Activated CD4-positive, alpha-beta T cell treated with anti-CD3 and anti-CD28 coated beads for 36 hours (primary cell): ENCODE data around the gene DENND1C. TPM values are rescaled to one million over a fixed set of nuclear protein-coding genes. Genes with fewer than 3 reads are reported as not detected.

Source experiments
- ATAC-seq: fragments of 200-7000 bp; cut with Tn5 transposase; one replicate; pipeline ENCODE4 v1.10.0; 2021; ENCODE audit warnings: mild to moderate bottlenecking, moderate library complexity
- CTCF ChIA-PET: fragments of 350-600 bp; sonication (Branson Sonifier 250); formaldehyde crosslinking; loops from one replicate; lab custom pipeline; 2021; ENCODE audit warnings: antibody characterized with exemption; lab: Charles Lee
- POLR2A ChIA-PET: fragments of 350-600 bp; sonication (Branson Sonifier 250); formaldehyde crosslinking; loops from one replicate; lab custom pipeline; 2021; ENCODE audit warnings: antibody characterized with exemption, inconsistent platforms; lab: Charles Lee
- DNase-seq: peaks from one replicate; pipeline ENCODE4 v3.0.0-alpha.2; 2020
- H3K27ac Mint-ChIP-seq: one replicate; pipeline ENCODE4 v1.8.0; 2021; ENCODE audit warnings: mixed read lengths
- H3K27me3 Mint-ChIP-seq: one replicate; pipeline ENCODE4 v1.8.0; 2021; ENCODE audit warnings: mixed read lengths
- H3K36me3 Mint-ChIP-seq: one replicate; pipeline ENCODE4 v1.8.0; 2021; ENCODE audit warnings: low read depth, mixed read lengths
- H3K4me1 Mint-ChIP-seq: one replicate; pipeline ENCODE4 v1.8.0; 2021; ENCODE audit warnings: mixed read lengths
- H3K4me3 Mint-ChIP-seq: one replicate; pipeline ENCODE4 v1.8.0; 2021; ENCODE audit warnings: mild to moderate bottlenecking, moderate library complexity, mixed read lengths
- H3K9me3 Mint-ChIP-seq: one replicate; pipeline ENCODE4 v1.8.0; 2021; ENCODE audit warnings: low read depth, mixed read lengths
- intact Hi-C, 2 experiments: fragments of 100-400 bp; cut with DNase I in 1 of 2; cut with micrococcal nuclease in 1 of 2; formaldehyde crosslinking; loops; one replicate each; pipeline versions ENCODE4 v1.14.2 to v1.15.1; 2022 to 2024; cut with DNase I, micrococcal nuclease
- total RNA-seq, 2 experiments: library from RNA; stranded (reverse); gene quantifications; one replicate each; pipeline ENCODE4 v1.2.3, GENCODE V29; 2021

The DENND1C gene
- total RNA-seq, 2 experiments from 2014 or later: 49.5 to 56.3 TPM

DNA sequence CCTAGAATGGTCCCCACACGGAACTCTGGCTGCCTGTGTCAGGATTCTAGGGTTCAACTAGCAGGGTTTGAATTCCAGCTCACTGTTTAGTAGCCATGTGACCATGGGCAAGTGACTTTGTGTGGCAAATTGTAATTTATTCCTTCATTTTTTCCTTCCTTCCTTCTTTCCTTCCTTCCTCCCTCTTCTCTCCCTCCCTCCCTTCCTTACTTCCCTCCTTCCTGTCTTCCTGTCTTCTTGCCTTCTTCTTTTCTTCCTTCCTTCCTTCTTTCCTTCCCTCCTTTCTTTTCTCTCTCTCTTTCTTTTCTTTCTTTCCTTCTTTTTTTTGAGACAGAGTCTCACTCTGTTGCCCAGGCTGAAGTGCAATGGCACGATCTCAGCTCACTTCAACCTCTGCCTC is 8.5 kb upstream of the DENND1C start:
- H3K9me3 Mint-ChIP-seq: peaks cover 3% of the 10 kb centered on the region
- H3K36me3 Mint-ChIP-seq: no peaks in the 10 kb centered on the region
- ChIA-PET POLR2A (no interaction called here), CTCF (interaction anchor here (0.6 kb wide), 1 partner anchor 217 kb away, joined by 5 read pairs; no protein-coding TSS in a partner anchor)
- peak overlapping the region; percentile 67 for H3K4me3 Mint-ChIP-seq
- H3K4me1 Mint-ChIP-seq: peaks cover 19% of the 10 kb centered on the region
- H3K27ac Mint-ChIP-seq: peak overlapping the region; percentile 73
- ATAC-seq (no peak), DNase-seq (no peak)
- intact Hi-C loops: no loop called here
- H3K27me3 Mint-ChIP-seq: no peaks in the 10 kb centered on the region

DNA sequence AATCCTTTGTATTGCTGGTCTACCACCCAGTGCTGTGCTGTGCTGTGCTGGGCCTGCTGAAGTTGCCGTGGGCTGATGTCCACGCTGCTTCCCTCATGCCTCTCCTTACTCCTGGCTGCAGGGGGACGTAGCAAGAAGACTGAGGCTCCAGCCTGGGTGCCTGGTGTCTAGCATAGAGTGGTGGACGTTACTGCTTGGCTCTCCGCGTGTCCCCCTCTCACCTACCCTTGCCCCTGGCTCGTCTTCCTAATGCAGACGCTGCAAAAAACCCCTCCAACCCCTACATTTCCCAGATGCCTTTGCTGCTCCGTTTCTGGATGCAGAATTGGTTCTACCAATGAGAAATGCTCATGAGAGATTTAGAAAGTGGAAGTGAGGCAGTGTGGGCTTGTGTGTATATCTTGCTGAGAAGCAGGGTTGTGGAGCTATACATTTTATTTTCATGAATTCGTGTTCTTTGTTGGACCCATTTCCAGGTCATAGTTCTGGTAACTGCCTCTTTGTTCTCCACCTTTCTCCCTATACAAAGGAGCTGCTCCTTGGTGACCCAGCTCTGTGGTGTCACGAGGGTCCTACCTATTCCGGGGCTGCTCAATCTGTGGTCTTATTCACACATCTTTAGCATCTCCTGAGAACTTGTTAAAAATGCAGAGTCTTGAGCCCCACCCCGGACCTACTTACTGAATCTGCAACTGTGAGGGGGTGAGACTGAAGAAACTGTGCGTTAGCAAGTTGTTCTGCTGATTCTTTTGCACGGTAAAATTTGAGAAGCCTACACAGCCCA is 7.9 kb upstream of the DENND1C start:
- POLR2A ChIA-PET: no interaction called here
- H3K27ac Mint-ChIP-seq: peak overlapping the region; percentile 73
- H3K4me3 Mint-ChIP-seq: peak overlapping the region; percentile 67
- peaks cover 3% of the 10 kb centered on the region for H3K9me3 Mint-ChIP-seq
- peaks cover 19% of the 10 kb centered on the region for H3K4me1 Mint-ChIP-seq
- DNase-seq: peak; percentile 33
- CTCF ChIA-PET: interaction anchor here (0.6 kb wide), 1 partner anchor 218 kb away, joined by 5 read pairs; no protein-coding TSS in a partner anchor
- H3K36me3 Mint-ChIP-seq: no peaks in the 10 kb centered on the region
- intact Hi-C loops: no loop called here
- peak; percentile 89 for ATAC-seq
- H3K27me3 Mint-ChIP-seq: no peaks in the 10 kb centered on the region

DNA sequence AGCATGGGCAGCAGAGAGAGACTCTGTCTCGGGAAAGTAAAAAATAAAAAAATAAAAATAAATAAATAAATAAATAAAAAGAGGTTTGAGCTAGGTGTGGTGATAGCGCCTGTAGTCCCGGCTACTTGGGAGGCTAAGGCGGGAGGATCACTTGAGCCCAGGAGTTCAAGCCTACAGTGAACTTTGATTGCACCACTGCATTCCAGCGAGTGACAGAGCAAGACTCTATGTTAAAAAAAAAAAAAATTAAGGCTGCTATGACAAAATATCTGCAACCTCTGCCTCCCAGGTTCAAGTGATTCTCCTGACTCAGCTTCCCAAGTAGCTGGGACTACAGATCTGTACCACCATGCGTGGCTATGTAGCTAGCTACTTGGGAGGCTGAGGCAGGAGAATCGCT is 3.2 kb upstream of the DENND1C start:
- ATAC-seq: no peak
- Mint-ChIP-seq H3K36me3 (peaks cover 2% of the 10 kb centered on the region), H3K27me3 (no peaks in the 10 kb centered on the region), H3K4me3 (no peak overlapping the region), H3K27ac (no peak overlapping the region), H3K4me1 (peaks cover 27% of the 10 kb centered on the region), H3K9me3 (no peaks in the 10 kb centered on the region)
- intact Hi-C loops: no loop called here
- POLR2A ChIA-PET: interaction anchor here (0.6 kb wide), 1 partner anchor 1926 kb away, joined by 5 read pairs; no protein-coding TSS in a partner anchor
- CTCF ChIA-PET: interaction anchor here (0.6 kb wide), 1 partner anchor 783 kb away, joined by 3 read pairs; no protein-coding TSS in a partner anchor
- DNase-seq: no peak

DNA sequence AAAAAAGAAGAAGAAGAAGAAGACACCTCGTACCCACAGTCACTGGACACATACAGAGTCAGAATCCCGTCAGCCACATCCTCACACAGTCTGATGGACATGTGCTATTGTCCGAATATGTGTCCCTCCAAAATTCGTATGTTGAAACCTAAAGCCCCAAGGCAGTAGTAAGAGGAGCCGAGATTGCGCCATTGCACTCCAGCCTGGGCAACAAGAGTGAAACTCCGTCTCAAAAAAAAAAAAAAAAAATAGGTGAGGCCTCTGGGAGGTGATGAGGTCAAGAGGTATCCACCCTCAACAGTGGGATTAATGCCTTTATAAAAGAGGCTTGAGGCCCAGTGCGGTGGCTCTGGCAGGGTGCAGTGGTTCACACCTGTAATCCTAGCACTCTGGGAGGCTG is 2.6 kb upstream of the DENND1C start:
- intact Hi-C loops: no loop called here
- no peaks in the 10 kb centered on the region for H3K9me3 Mint-ChIP-seq
- ChIA-PET POLR2A (no interaction called here), CTCF (interaction anchor here (0.6 kb wide), 1 partner anchor 784 kb away, joined by 3 read pairs; no protein-coding TSS in a partner anchor)
- H3K4me3 Mint-ChIP-seq: no peak overlapping the region
- no peaks in the 10 kb centered on the region for H3K27me3 Mint-ChIP-seq
- no peak for DNase-seq
- no peak for ATAC-seq
- peaks cover 2% of the 10 kb centered on the region for H3K36me3 Mint-ChIP-seq
- peaks cover 26% of the 10 kb centered on the region for H3K4me1 Mint-ChIP-seq
- no peak overlapping the region for H3K27ac Mint-ChIP-seq

DNA sequence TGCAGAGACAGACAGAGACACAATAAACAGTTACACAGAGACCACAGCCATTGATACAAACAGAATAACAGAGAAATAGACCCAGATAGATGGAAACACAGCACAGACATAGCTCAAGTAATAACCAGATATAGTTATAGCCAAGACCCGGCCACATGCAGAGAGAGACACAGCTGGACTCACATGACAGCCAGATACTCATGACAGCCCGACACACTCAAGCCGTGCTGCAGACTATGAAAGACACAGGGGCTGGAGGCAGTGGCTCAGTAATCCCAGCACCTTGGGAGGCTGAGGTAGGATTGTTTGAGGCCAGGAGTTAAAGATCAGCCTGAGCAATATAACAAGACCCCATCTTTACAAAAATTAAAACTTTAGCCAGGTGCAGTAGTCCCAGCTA is 1.6 kb upstream of the DENND1C start:
- POLR2A ChIA-PET: no interaction called here
- H3K36me3 Mint-ChIP-seq: peaks cover 2% of the 10 kb centered on the region
- ATAC-seq (no peak), DNase-seq (no peak)
- H3K27me3 Mint-ChIP-seq: no peaks in the 10 kb centered on the region
- peaks cover 25% of the 10 kb centered on the region for H3K4me1 Mint-ChIP-seq
- intact Hi-C loops: loop anchor here in 1 of 2 experiments (2.0 kb wide), 1 partner anchor 34 kb away; no protein-coding TSS in a partner anchor
- H3K4me3 Mint-ChIP-seq: peak overlapping the region; percentile 9
- peak overlapping the region; percentile 96 for H3K27ac Mint-ChIP-seq
- H3K9me3 Mint-ChIP-seq: no peaks in the 10 kb centered on the region
- CTCF ChIA-PET: interaction anchor here (0.9 kb wide), 1 partner anchor 265 kb away, joined by 3 read pairs; no protein-coding TSS in a partner anchor

DNA sequence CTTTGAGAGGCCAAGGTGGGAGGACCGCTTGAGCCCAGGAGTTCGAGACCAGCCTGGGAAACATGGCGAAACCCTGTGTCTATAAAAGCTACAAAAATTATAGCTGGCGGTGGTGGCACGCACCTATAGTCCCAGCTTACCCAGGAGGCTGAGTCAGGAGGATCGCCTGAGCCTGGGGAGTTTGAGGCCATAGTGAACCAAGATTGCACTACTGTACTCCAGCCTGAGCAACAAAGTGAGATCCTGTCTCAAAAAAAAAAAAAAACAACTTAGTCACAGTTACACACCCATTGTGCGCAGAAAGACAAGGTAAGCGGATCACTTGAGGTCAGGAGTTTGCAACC is 728 bp upstream of the DENND1C start:
- intact Hi-C loops: loop anchor here (1.0 to 2.0 kb wide), 2 partner anchors 22 to 34 kb away; no protein-coding TSS in a partner anchor
- Mint-ChIP-seq H3K4me3 (peak overlapping the region; percentile 88), H3K27me3 (no peaks in the 10 kb centered on the region), H3K4me1 (peaks cover 25% of the 10 kb centered on the region), H3K9me3 (no peaks in the 10 kb centered on the region), H3K36me3 (peaks cover 2% of the 10 kb centered on the region), H3K27ac (peak overlapping the region; percentile 96)
- ChIA-PET CTCF (interaction anchor here (0.6 to 1.0 kb wide), 3 partner anchors 15 to 289 kb away, joined by 4 read pairs; partner anchors contain the start of gene TNFSF9), POLR2A (interaction anchor here (0.7 kb wide), 2 partner anchors 55 to 58 kb away, joined by 3 to 4 read pairs; partner anchors contain the start of gene KHSRP)
- peak; percentile 66 for DNase-seq
- ATAC-seq: peak; percentile 61

DNA sequence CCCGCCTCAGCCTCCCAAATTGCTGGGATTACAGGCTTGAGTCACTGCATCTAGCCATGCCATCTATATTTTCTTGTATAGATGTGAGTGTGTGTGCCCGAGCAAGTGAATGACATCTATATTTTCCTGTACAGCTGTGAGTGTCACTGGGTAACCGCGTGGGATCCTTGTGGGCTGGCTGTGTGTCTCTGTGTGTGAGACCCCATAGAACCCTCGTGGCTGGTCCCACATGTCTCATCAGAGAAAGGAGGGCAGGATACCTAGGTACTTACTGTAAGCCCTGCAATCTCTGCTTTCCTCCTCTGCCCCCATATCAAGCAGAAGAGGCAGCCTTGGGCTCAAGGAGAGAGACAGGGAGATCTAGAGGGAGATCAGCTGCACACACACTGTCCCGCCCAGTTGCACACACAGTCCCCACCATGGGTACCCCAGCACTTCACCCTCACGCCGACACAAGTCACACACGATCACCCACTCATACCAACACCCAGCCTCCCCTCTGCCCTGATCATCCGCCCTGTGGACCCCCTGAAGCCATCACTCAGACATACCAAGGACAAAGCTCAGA is 655 bp downstream of the DENND1C start:
- Mint-ChIP-seq H3K36me3 (peaks cover 7% of the 10 kb centered on the region), H3K4me3 (peak overlapping the region; percentile 88), H3K27ac (peak overlapping the region; percentile 96), H3K27me3 (no peaks in the 10 kb centered on the region), H3K4me1 (peaks cover 25% of the 10 kb centered on the region), H3K9me3 (no peaks in the 10 kb centered on the region)
- intact Hi-C loops: loop anchor here in 1 of 2 experiments (1.0 kb wide), 2 partner anchors 21 to 108 kb away; no protein-coding TSS in a partner anchor
- CTCF ChIA-PET: interaction anchor here (0.7 to 1.3 kb wide), 5 partner anchors 10 to 241 kb away, joined by 3 to 7 read pairs (median 4); no protein-coding TSS in a partner anchor
- POLR2A ChIA-PET: interaction anchor here (0.5 to 1.8 kb wide), 4 partner anchors 10 to 299 kb away, joined by 3 to 6 read pairs (median 4); no protein-coding TSS in a partner anchor
- DNase-seq: peak; percentile 57
- ATAC-seq: peak; percentile 24

DNA sequence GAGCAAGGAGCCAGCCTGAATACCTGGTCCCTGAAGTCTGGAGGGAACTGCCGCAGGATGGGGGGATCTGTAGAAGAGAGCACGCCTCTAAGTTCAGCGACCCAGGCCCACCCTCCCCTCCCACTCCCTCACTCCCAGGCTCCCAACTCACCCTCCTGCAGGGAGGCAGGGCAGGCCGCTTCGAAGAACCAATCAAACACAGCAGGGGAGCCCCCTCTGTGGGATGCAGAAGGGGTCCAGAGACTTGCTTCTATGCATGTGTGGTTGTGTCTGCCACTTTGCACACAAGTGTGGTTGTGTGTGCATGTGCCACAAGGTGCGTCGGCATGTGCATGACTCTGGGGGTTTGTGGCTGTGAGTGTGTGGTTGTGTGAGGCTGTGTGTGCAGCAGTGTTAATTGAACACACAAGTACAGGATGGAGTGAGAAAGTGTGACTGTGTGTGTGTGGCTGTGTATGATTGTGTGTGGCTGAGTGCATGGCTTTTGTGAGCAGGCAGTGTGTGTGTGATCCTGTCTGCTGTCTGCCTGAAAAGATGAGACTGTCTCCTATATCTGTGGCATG is 1.7 kb downstream of the DENND1C start:
- Mint-ChIP-seq H3K27ac (peak overlapping the region; percentile 37), H3K27me3 (no peaks in the 10 kb centered on the region), H3K9me3 (no peaks in the 10 kb centered on the region), H3K4me3 (peak overlapping the region; percentile 88), H3K4me1 (peaks cover 25% of the 10 kb centered on the region), H3K36me3 (peaks cover 12% of the 10 kb centered on the region)
- intact Hi-C loops: no loop called here
- CTCF ChIA-PET: interaction anchor here (0.7 to 1.0 kb wide), 3 partner anchors 11 to 224 kb away, joined by 3 to 4 read pairs (median 3); no protein-coding TSS in a partner anchor
- ATAC-seq: no peak
- POLR2A ChIA-PET: no interaction called here
- no peak for DNase-seq

DNA sequence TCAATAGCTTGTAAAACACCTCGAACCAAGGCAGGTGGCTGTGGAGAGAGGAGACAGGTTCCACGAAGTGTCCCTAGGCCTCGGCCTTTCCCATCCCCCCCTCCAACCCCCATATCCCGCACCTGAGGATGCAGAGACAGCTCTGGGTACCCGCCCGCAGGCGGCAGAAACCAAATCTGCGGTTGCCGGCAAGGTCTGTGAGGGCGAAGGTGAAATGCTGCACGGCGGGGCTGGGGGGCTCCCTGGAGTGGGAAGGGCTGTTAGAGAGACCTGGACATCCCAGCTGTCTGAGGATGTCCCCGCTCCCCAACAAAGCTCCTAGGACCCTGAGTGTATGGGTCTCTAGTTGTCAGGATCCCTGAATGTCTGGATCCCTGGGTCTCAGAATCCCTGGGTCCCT is 2.8 kb downstream of the DENND1C start:
- POLR2A ChIA-PET: no interaction called here
- peaks cover 18% of the 10 kb centered on the region for H3K36me3 Mint-ChIP-seq
- ATAC-seq (no peak), DNase-seq (no peak)
- no peaks in the 10 kb centered on the region for H3K9me3 Mint-ChIP-seq
- H3K4me1 Mint-ChIP-seq: peaks cover 27% of the 10 kb centered on the region
- H3K4me3 Mint-ChIP-seq: no peak overlapping the region
- CTCF ChIA-PET: interaction anchor here (1.0 kb wide), 1 partner anchor 90 kb away, joined by 3 read pairs; no protein-coding TSS in a partner anchor
- H3K27me3 Mint-ChIP-seq: no peaks in the 10 kb centered on the region
- no peak overlapping the region for H3K27ac Mint-ChIP-seq
- intact Hi-C loops: no loop called here

DNA sequence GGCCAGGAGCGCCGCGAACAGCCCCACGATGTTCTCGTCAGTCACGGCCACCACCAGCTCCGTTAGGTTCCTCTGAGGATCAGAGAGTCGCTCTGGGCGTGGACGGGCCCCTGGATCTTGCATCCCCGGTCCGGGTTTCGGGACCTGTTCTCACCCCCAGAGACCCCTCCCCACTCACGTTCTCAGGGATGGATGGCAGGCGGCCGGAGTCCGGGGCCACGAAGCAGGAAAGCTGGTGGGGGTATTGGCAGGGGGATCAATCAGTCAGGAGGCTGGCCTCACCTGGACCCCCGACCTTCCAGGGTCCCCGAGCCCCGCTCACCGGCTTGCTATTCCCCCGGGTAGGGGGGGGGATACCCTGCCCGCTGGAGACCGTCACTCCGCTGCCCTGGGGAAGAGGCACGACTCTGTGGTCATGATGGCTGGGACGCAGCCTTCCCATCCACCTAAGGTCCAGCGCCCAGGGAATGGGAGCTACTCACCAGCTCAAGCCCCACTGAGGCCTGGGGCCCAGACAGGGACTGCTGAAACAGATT is 4.6 kb downstream of the DENND1C start:
- no peak for DNase-seq
- Mint-ChIP-seq H3K27ac (no peak overlapping the region), H3K4me3 (no peak overlapping the region), H3K36me3 (peaks cover 20% of the 10 kb centered on the region), H3K9me3 (no peaks in the 10 kb centered on the region), H3K27me3 (no peaks in the 10 kb centered on the region), H3K4me1 (peaks cover 17% of the 10 kb centered on the region)
- ChIA-PET POLR2A (interaction anchor here (0.5 kb wide), 1 partner anchor 86 kb away, joined by 12 read pairs; no protein-coding TSS in a partner anchor), CTCF (interaction anchor here (1.3 kb wide), 1 partner anchor 386 kb away, joined by 3 read pairs; no protein-coding TSS in a partner anchor)
- intact Hi-C loops: loop anchor here in 1 of 2 experiments (1.0 kb wide), 3 partner anchors 17 to 104 kb away; no protein-coding TSS in a partner anchor
- ATAC-seq: no peak
